Measurements from ENCODE around the gene TAOK2. TPM values are rescaled to one million over a fixed set of nuclear protein-coding genes. Genes with fewer than 3 reads are reported as not detected.

The TAOK2 gene
- total and polyA plus RNA-seq, 2 of the 13 experiments (the other 11 are each of a cell fraction or from before 2014, with no cell fraction given) = 17.4 to 43.2 TPM

DNA sequence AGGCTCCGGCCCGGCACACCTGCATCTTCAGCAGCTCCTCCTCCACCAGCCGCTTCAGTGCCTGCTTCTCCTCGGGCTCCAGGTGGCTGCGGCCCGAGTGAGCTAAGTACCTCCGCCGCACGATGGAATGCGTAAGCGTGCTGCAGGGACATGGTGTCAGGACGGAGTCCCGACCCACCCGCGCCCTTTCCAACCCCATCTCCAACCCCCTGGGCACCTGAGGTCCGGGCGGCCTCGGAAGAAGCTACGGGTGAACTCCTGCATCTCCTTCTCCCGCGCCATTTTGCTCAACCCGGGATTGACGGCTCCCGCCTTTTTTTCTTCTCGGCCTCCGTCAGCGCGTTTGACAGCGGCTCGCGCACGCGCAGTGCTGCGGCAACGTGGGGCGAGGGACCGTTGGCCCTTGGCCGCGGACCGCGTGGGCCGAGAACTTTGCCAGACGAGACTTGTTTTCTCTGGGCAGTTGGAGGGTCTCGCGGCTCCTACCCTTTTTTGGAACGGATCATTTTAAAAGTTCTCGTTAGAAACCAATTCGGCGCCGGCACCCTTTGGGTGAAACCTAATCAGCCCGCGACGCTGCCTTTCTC is 21.7 kb downstream of the TAOK2 start, which contains the start of gene HIRIP3 (continued):
- TF ChIP-seq ZNF790 (CRISPR knock-in tag; IDR thresholded peaks at IDR 0.05; ENCODE audit: borderline replicate concordance) (peak; percentile 89), ZNF414 (CRISPR knock-in tag; IDR thresholded peaks at IDR 0.05) (no peak), RNF2 (conservative IDR thresholded peaks at IDR 0.05; ENCODE audit: low read depth) (peak; percentile 77; the same call in 1 of the 2 replicates), SP140L (CRISPR knock-in tag; IDR thresholded peaks at IDR 0.05; ENCODE audit: borderline replicate concordance) (peak; percentile 53; the same call in 1 of the 2 replicates), CCAR2 (optimal IDR thresholded peaks at IDR 0.05; ENCODE audit: low read depth, low read length) (no peak), KIAA2018 (CRISPR knock-in tag; IDR thresholded peaks at IDR 0.05; ENCODE audit: borderline replicate concordance) (no peak; the same call in 1 of the 2 replicates), PAXIP1 (CRISPR knock-in tag; conservative IDR thresholded peaks at IDR 0.05) (no peak; the same call in 1 of the 2 replicates)
- TF ChIP-seq, protein P1, sequence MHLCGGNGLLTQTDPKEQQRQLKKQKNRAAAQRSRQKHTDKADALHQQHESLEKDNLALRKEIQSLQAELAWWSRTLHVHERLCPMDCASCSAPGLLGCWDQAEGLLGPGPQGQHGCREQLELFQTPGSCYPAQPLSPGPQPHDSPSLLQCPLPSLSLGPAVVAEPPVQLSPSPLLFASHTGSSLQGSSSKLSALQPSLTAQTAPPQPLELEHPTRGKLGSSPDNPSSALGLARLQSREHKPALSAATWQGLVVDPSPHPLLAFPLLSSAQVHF (CRISPR knock-in tag; IDR thresholded peaks at IDR 0.05) = peak; percentile 88
- TF ChIP-seq, protein P2, sequence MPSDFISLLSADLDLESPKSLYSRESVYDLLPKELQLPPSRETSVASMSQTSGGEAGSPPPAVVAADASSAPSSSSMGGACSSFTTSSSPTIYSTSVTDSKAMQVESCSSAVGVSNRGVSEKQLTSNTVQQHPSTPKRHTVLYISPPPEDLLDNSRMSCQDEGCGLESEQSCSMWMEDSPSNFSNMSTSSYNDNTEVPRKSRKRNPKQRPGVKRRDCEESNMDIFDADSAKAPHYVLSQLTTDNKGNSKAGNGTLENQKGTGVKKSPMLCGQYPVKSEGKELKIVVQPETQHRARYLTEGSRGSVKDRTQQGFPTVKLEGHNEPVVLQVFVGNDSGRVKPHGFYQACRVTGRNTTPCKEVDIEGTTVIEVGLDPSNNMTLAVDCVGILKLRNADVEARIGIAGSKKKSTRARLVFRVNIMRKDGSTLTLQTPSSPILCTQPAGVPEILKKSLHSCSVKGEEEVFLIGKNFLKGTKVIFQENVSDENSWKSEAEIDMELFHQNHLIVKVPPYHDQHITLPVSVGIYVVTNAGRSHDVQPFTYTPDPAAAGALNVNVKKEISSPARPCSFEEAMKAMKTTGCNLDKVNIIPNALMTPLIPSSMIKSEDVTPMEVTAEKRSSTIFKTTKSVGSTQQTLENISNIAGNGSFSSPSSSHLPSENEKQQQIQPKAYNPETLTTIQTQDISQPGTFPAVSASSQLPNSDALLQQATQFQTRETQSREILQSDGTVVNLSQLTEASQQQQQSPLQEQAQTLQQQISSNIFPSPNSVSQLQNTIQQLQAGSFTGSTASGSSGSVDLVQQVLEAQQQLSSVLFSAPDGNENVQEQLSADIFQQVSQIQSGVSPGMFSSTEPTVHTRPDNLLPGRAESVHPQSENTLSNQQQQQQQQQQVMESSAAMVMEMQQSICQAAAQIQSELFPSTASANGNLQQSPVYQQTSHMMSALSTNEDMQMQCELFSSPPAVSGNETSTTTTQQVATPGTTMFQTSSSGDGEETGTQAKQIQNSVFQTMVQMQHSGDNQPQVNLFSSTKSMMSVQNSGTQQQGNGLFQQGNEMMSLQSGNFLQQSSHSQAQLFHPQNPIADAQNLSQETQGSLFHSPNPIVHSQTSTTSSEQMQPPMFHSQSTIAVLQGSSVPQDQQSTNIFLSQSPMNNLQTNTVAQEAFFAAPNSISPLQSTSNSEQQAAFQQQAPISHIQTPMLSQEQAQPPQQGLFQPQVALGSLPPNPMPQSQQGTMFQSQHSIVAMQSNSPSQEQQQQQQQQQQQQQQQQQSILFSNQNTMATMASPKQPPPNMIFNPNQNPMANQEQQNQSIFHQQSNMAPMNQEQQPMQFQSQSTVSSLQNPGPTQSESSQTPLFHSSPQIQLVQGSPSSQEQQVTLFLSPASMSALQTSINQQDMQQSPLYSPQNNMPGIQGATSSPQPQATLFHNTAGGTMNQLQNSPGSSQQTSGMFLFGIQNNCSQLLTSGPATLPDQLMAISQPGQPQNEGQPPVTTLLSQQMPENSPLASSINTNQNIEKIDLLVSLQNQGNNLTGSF (CRISPR knock-in tag; IDR thresholded peaks at IDR 0.05) = peak; percentile 93; the same call in 1 of the 2 replicates

All from HepG2 (cell line).